PC-3 (cell line): Measurements from ENCODE around the gene SKA2. TPM values are rescaled to one million over a fixed set of nuclear protein-coding genes. Genes with fewer than 3 reads are reported as not detected.

ENCODE experiments used
- ATAC-seq: fragments of 200-7000 bp; cut with Tn5 transposase; 2 replicates; pipeline ENCODE4 v1.9.1; 2020; ENCODE audit warnings: mild to moderate bottlenecking, moderate library complexity
- BruUV-seq: library from RNA; stranded (reverse); fragments of 400-500 nt; replicated peaks from 2 replicates; lab custom pipeline; 2021; lab: Mats Ljungman, UMichigan
- CTCF ChIA-PET: fragments of 300-600 bp; sonication (Branson Sonifier 250); formaldehyde crosslinking; loops from one replicate; lab custom pipeline; 2022; ENCODE audit warnings: antibody characterized with exemption; lab: Charles Lee
- POLR2A ChIA-PET: fragments of 300-600 bp; sonication (Branson Sonifier 250); formaldehyde crosslinking; loops from one replicate; lab custom pipeline; 2022; ENCODE audit warnings: antibody characterized with exemption; ENCODE audit not compliant: unreplicated experiment; lab: Charles Lee
- DNase-seq: peaks from one replicate; pipeline ENCODE4 v3.0.0-alpha.2; 2015
- H2AFZ ChIP-seq: fragments of 300-600 bp; sonication (generic); 2 replicates; pipeline ENCODE4 v1.6.0; 2016; ENCODE audit warnings: antibody characterized with exemption, low read length
- H3F3A ChIP-seq: fragments of 300-600 bp; sonication (generic); one replicate; pipeline ENCODE4 v1.6.0; 2017; ENCODE audit warnings: antibody characterized with exemption, low read length, control low read depth, mild to moderate bottlenecking; ENCODE audit not compliant: unreplicated experiment
- H3K27ac ChIP-seq: fragments of 300-600 bp; sonication (generic); 2 replicates; pipeline ENCODE4 v1.5.1; 2016; ENCODE audit warnings: mild to moderate bottlenecking, low read length
- H3K27me3 ChIP-seq: fragments of 300-600 bp; sonication (generic); 2 replicates; pipeline ENCODE4 v1.6.1; 2016; ENCODE audit warnings: low read length, mixed read lengths
- H3K36me3 ChIP-seq: fragments of 300-600 bp; sonication (generic); 2 replicates; pipeline ENCODE4 v1.6.1; 2016; ENCODE audit warnings: low read depth, mixed run types, low read length, mixed read lengths
- H3K4me1 ChIP-seq: fragments of 300-600 bp; sonication (generic); 2 replicates; pipeline ENCODE4 v1.5.1; 2016; ENCODE audit warnings: low read length; ENCODE audit not compliant: insufficient read depth
- H3K4me2 ChIP-seq: fragments of 300-600 bp; sonication (generic); 2 replicates; pipeline ENCODE4 v1.6.0; 2016; ENCODE audit warnings: low read length
- H3K4me3 ChIP-seq: fragments of 300-600 bp; sonication (generic); 2 replicates; pipeline ENCODE4 v1.5.1; 2016; ENCODE audit warnings: mild to moderate bottlenecking, low read length, mixed read lengths
- H3K79me2 ChIP-seq: fragments of 300-600 bp; sonication (generic); 2 replicates; pipeline ENCODE4 v1.6.1; 2017; ENCODE audit warnings: low read length, mixed read lengths
- H3K9ac ChIP-seq: fragments of 300-600 bp; sonication (generic); 2 replicates; pipeline ENCODE4 v1.6.0; 2016; ENCODE audit warnings: mild to moderate bottlenecking, low read length
- H3K9me2 ChIP-seq: fragments of 300-600 bp; sonication (generic); replicated peaks from 2 replicates; pipeline ENCODE4 v1.6.1; 2016; ENCODE audit warnings: mixed run types, low read length, mixed read lengths
- H3K9me3 ChIP-seq: fragments of 300-600 bp; sonication (generic); 2 replicates; pipeline ENCODE4 v1.6.1; 2016; ENCODE audit warnings: low read length, mixed read lengths
- H4K20me1 ChIP-seq: fragments of 300-600 bp; sonication (generic); 2 replicates; pipeline ENCODE4 v1.6.1; 2016; ENCODE audit warnings: low read length, mixed read lengths
- CTCF ChIP-seq: fragments of 300-600 bp; sonication (generic); conservative IDR thresholded peaks from 2 replicates; pipeline ENCODE4 v1.5.1; 2017; ENCODE audit warnings: antibody characterized with exemption, low read depth, mild to moderate bottlenecking, low read length
- EZH2 ChIP-seq: fragments of 300-600 bp; sonication (generic); IDR thresholded peaks from one replicate; pipeline ENCODE4 v1.6.1; 2017; ENCODE audit warnings: antibody characterized with exemption, mild to moderate bottlenecking, low read length; ENCODE audit not compliant: unreplicated experiment
- EZH2phosphoT487 ChIP-seq: fragments of 300-600 bp; sonication (generic); IDR thresholded peaks from 2 replicates; pipeline ENCODE4 v1.6.1; 2018; ENCODE audit warnings: mild to moderate bottlenecking, antibody characterized with exemption, low read length, borderline replicate concordance
- intact Hi-C: fragments of 100-400 bp; cut with micrococcal nuclease; formaldehyde crosslinking; loops from 2 replicates; pipeline ENCODE4 v1.9.0; 2023
- total RNA-seq: library from RNA; depleted of rRNA; stranded (reverse); fragments of >200 nt; gene quantifications from 2 replicates; pipeline ENCODE4 v1.2.3, GENCODE V29; 2014

The SKA2 gene
- total RNA-seq, 1 experiment from 2014 or later = 143 TPM

DNA sequence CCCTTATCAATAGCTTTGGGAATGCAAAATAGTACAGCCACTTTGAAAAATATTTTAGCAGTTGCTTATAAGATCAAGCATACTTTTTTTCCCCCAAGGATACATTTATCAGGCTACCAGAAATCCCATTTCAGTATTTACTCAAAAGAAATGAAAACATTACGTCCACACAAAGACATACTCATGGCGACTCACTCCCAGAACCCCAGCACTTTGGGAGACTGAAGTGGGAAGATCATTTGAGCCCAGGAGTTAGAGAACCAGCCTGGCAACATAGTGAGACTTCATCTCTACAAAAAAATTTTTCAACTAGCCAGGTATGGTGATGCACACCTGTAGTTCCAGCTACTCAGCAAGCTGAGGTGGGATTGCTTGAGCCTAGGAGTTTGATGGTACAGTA lies 5.9 kb downstream of the SKA2 start:
- no peak for TF ChIP-seq EZH2
- no peak for TF ChIP-seq EZH2phosphoT487
- TF ChIP-seq CTCF = no peak
- Histone ChIP-seq H3K79me2 (peaks cover 100% of the 10 kb centered on the region), H3F3A (no peaks in the 10 kb centered on the region), H3K27me3 (no peaks in the 10 kb centered on the region), H2AFZ (no peak overlapping the region), H3K36me3 (peaks cover 8% of the 10 kb centered on the region; the same call in 1 of the 2 replicates), H3K9me2 (no peaks in the 10 kb centered on the region), H3K9ac (no peak overlapping the region), H3K4me1 (peaks cover 40% of the 10 kb centered on the region), H4K20me1 (peaks cover 31% of the 10 kb centered on the region), H3K4me3 (no peak overlapping the region), H3K9me3 (no peaks in the 10 kb centered on the region), H3K27ac (peak overlapping the region; percentile 57), H3K4me2 (peak overlapping the region; percentile 47)
- CTCF ChIA-PET = no interaction called here
- POLR2A ChIA-PET = interaction anchor here (0.6 to 0.8 kb wide), 2 partner anchors 42 to 436 kb away, joined by 4 to 6 read pairs; partner anchors contain the start of gene TRIM37
- BruUV-seq = no TSS peak
- DNase-seq (peak; percentile 73), ATAC-seq (peak; percentile 77)
- intact Hi-C loops = no loop called here

DNA sequence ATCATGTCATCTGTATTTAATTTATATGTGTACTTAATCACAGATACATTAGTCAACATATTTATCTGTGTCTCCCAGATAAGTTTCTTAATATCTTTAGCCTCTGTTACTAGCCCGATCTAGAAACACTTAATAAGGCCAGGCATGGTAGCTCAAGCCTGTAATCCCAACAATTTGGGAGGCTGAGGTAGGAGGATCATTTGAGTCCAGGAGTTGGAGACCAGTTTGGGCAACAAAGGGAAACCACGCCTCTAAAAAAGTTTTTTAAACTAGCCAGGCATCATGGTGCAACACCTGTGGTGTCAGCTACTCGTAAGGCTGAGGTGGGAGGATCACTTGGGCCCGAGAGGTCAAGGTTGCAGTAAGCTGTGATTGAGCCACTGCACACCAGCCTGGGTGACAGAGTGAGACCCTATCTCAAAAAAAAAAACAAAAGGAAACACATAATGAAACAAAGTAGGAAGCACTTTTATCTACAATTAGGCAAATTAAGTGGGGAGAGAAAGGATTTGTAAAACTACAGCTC lies 9.4 kb downstream of the SKA2 start:
- ATAC-seq (no peak), DNase-seq (no peak)
- H3K79me2 ChIP-seq = peaks cover 97% of the 10 kb centered on the region
- no peaks in the 10 kb centered on the region for H3F3A ChIP-seq
- TF ChIP-seq EZH2 (no peak), CTCF (no peak), EZH2phosphoT487 (no peak)
- no peak overlapping the region for H3K4me2 ChIP-seq
- H3K4me1 ChIP-seq = peaks cover 17% of the 10 kb centered on the region
- no TSS peak for BruUV-seq
- H3K36me3 ChIP-seq = peaks cover 9% of the 10 kb centered on the region; the same call in 1 of the 2 replicates
- H3K27me3 ChIP-seq = no peaks in the 10 kb centered on the region
- CTCF ChIA-PET = interaction anchor here (0.6 kb wide), 1 partner anchor 8 kb away, joined by 3 read pairs; no protein-coding TSS in a partner anchor
- H3K4me3 ChIP-seq = no peak overlapping the region
- H3K9me3 ChIP-seq = no peaks in the 10 kb centered on the region
- POLR2A ChIA-PET = no interaction called here
- H3K9me2 ChIP-seq = no peaks in the 10 kb centered on the region
- intact Hi-C loops = no loop called here
- no peak overlapping the region for H3K9ac ChIP-seq
- peaks cover 16% of the 10 kb centered on the region; the same call in 1 of the 2 replicates for H4K20me1 ChIP-seq
- no peak overlapping the region for H2AFZ ChIP-seq
- no peak overlapping the region for H3K27ac ChIP-seq

GRCh38 chr17:59141860-59142259 lies 13.1 kb downstream of the SKA2 start:
- Histone ChIP-seq H4K20me1 (0 out of 2 replicates have a peak, but pooled peaks cover 10% of the 10 kb centered on the region), H3K4me1 (no peaks in the 10 kb centered on the region), H3K4me2 (no peak overlapping the region), H3K9ac (no peak overlapping the region), H3F3A (no peaks in the 10 kb centered on the region), H3K9me3 (no peaks in the 10 kb centered on the region), H3K27me3 (no peaks in the 10 kb centered on the region), H3K27ac (no peak overlapping the region), H3K4me3 (no peak overlapping the region), H3K36me3 (peaks cover 9% of the 10 kb centered on the region; the same call in 1 of the 2 replicates), H3K79me2 (peaks cover 92% of the 10 kb centered on the region), H3K9me2 (no peaks in the 10 kb centered on the region), H2AFZ (no peak overlapping the region)
- ATAC-seq (no peak), DNase-seq (no peak)
- BruUV-seq = no TSS peak
- TF ChIP-seq CTCF (no peak), EZH2 (no peak), EZH2phosphoT487 (no peak)
- ChIA-PET POLR2A (no interaction called here), CTCF (no interaction called here)
- intact Hi-C loops = no loop called here
